Measurements from ENCODE around the gene LAMA2.

LAMA2 gene

GRCh38 chr6:129498950-129499842 is 616.3 kb downstream of the LAMA2 start:
- no peak overlapping the region for H3K9ac ChIP-seq (ENCODE audit: low read length in 2 of 2)
- no peaks in the 10 kb centered on the region for H3K27me3 ChIP-seq (ENCODE audit: control insufficient read depth in 1 of 2, insufficient read depth in 2 of 2, low read length in 2 of 2)
- H3K4me1 ChIP-seq (ENCODE audit: control insufficient read depth, insufficient read depth, low read length) = peaks cover 5% of the 10 kb centered on the region
- H3K9me3 ChIP-seq (ENCODE audit: control insufficient read depth in 2 of 2, low read length in 2 of 2) = no peaks in the 10 kb centered on the region
- H3K27ac ChIP-seq (ENCODE audit: low read length) = no peak overlapping the region
- peaks cover 0 to 3% of the 10 kb centered on the region in 2 donors for H3K36me3 ChIP-seq (ENCODE audit: control insufficient read depth in 2 of 2, insufficient read depth in 2 of 2, low read length in 2 of 2)
- no peak overlapping the region for H3K4me3 ChIP-seq (ENCODE audit: low read length in 2 of 2)

GRCh38 chr6:129499843-129500219 is 616.9 kb downstream of the LAMA2 start:
- peaks cover 5% of the 10 kb centered on the region for H3K4me1 ChIP-seq (ENCODE audit: control insufficient read depth, insufficient read depth, low read length)
- H3K27me3 ChIP-seq (ENCODE audit: control insufficient read depth in 1 of 2, insufficient read depth in 2 of 2, low read length in 2 of 2) = no peaks in the 10 kb centered on the region
- H3K36me3 ChIP-seq (ENCODE audit: control insufficient read depth in 2 of 2, insufficient read depth in 2 of 2, low read length in 2 of 2) = peaks cover 0 to 3% of the 10 kb centered on the region in 2 donors
- no peak overlapping the region for H3K4me3 ChIP-seq (ENCODE audit: low read length in 2 of 2)
- no peaks in the 10 kb centered on the region for H3K9me3 ChIP-seq (ENCODE audit: control insufficient read depth in 2 of 2, low read length in 2 of 2)
- no peak overlapping the region for H3K27ac ChIP-seq (ENCODE audit: low read length)
- H3K9ac ChIP-seq (ENCODE audit: low read length in 2 of 2) = no peak overlapping the region

- no peak overlapping the region for H3K4me3 ChIP-seq (ENCODE audit: low read length in 2 of 2)
- no peak overlapping the region for H3K27ac ChIP-seq (ENCODE audit: low read length)
- H3K9me3 ChIP-seq (ENCODE audit: control insufficient read depth in 2 of 2, low read length in 2 of 2) = no peaks in the 10 kb centered on the region
- no peak overlapping the region for H3K9ac ChIP-seq (ENCODE audit: low read length in 2 of 2)
- H3K4me1 ChIP-seq (ENCODE audit: control insufficient read depth, insufficient read depth, low read length) = peaks cover 5% of the 10 kb centered on the region
- no peaks in the 10 kb centered on the region for H3K27me3 ChIP-seq (ENCODE audit: control insufficient read depth in 1 of 2, insufficient read depth in 2 of 2, low read length in 2 of 2)
- H3K36me3 ChIP-seq (ENCODE audit: control insufficient read depth in 2 of 2, insufficient read depth in 2 of 2, low read length in 2 of 2) = peaks cover 0 to 3% of the 10 kb centered on the region in 2 donors
Measured at GRCh38 chr6:129500958-129501739, 618.2 kb downstream of the LAMA2 start.

GRCh38 chr6:129501740-129502660 is 619.1 kb downstream of the LAMA2 start:
- Histone ChIP-seq H3K9ac (ENCODE audit: low read length in 2 of 2) (no peak overlapping the region), H3K36me3 (ENCODE audit: control insufficient read depth in 2 of 2, insufficient read depth in 2 of 2, low read length in 2 of 2) (peaks cover 0 to 3% of the 10 kb centered on the region in 2 donors), H3K9me3 (ENCODE audit: control insufficient read depth in 2 of 2, low read length in 2 of 2) (no peaks in the 10 kb centered on the region), H3K4me1 (ENCODE audit: control insufficient read depth, insufficient read depth, low read length) (peaks cover 5% of the 10 kb centered on the region), H3K27ac (ENCODE audit: low read length) (no peak overlapping the region), H3K4me3 (ENCODE audit: low read length in 2 of 2) (no peak overlapping the region), H3K27me3 (ENCODE audit: control insufficient read depth in 1 of 2, insufficient read depth in 2 of 2, low read length in 2 of 2) (no peaks in the 10 kb centered on the region)

- H3K4me3 ChIP-seq (ENCODE audit: low read length in 2 of 2) = no peak overlapping the region
- peaks cover 0 to 3% of the 10 kb centered on the region in 2 donors for H3K36me3 ChIP-seq (ENCODE audit: control insufficient read depth in 2 of 2, insufficient read depth in 2 of 2, low read length in 2 of 2)
- H3K9ac ChIP-seq (ENCODE audit: low read length in 2 of 2) = no peak overlapping the region
- no peaks in the 10 kb centered on the region for H3K27me3 ChIP-seq (ENCODE audit: control insufficient read depth in 1 of 2, insufficient read depth in 2 of 2, low read length in 2 of 2)
- peaks cover 5% of the 10 kb centered on the region for H3K4me1 ChIP-seq (ENCODE audit: control insufficient read depth, insufficient read depth, low read length)
- no peak overlapping the region for H3K27ac ChIP-seq (ENCODE audit: low read length)
- H3K9me3 ChIP-seq (ENCODE audit: control insufficient read depth in 2 of 2, low read length in 2 of 2) = no peaks in the 10 kb centered on the region
Measured at GRCh38 chr6:129504456-129504855, 621.5 kb downstream of the LAMA2 start.

GRCh38 chr6:129507059-129507807 is 624.3 kb downstream of the LAMA2 start:
- no peak overlapping the region for H3K4me3 ChIP-seq (ENCODE audit: low read length in 2 of 2)
- peaks cover 0 to 3% of the 10 kb centered on the region in 2 donors for H3K36me3 ChIP-seq (ENCODE audit: control insufficient read depth in 2 of 2, insufficient read depth in 2 of 2, low read length in 2 of 2)
- no peaks in the 10 kb centered on the region for H3K27me3 ChIP-seq (ENCODE audit: control insufficient read depth in 1 of 2, insufficient read depth in 2 of 2, low read length in 2 of 2)
- H3K4me1 ChIP-seq (ENCODE audit: control insufficient read depth, insufficient read depth, low read length) = no peaks in the 10 kb centered on the region
- no peak overlapping the region for H3K27ac ChIP-seq (ENCODE audit: low read length)
- no peaks in the 10 kb centered on the region for H3K9me3 ChIP-seq (ENCODE audit: control insufficient read depth in 2 of 2, low read length in 2 of 2)
- H3K9ac ChIP-seq (ENCODE audit: low read length in 2 of 2) = no peak overlapping the region

- Histone ChIP-seq H3K4me1 (ENCODE audit: control insufficient read depth, insufficient read depth, low read length) (no peaks in the 10 kb centered on the region), H3K27me3 (ENCODE audit: control insufficient read depth in 1 of 2, insufficient read depth in 2 of 2, low read length in 2 of 2) (no peaks in the 10 kb centered on the region), H3K9me3 (ENCODE audit: control insufficient read depth in 2 of 2, low read length in 2 of 2) (no peaks in the 10 kb centered on the region), H3K36me3 (ENCODE audit: control insufficient read depth in 2 of 2, insufficient read depth in 2 of 2, low read length in 2 of 2) (peaks cover 0 to 3% of the 10 kb centered on the region in 2 donors), H3K9ac (ENCODE audit: low read length in 2 of 2) (no peak overlapping the region), H3K4me3 (ENCODE audit: low read length in 2 of 2) (no peak overlapping the region), H3K27ac (ENCODE audit: low read length) (no peak overlapping the region)
Measured at GRCh38 chr6:129507846-129508245, 624.9 kb downstream of the LAMA2 start.

GRCh38 chr6:129508477-129509145 is 625.7 kb downstream of the LAMA2 start:
- H3K9me3 ChIP-seq (ENCODE audit: control insufficient read depth in 2 of 2, low read length in 2 of 2) = no peaks in the 10 kb centered on the region
- no peaks in the 10 kb centered on the region for H3K27me3 ChIP-seq (ENCODE audit: control insufficient read depth in 1 of 2, insufficient read depth in 2 of 2, low read length in 2 of 2)
- no peaks in the 10 kb centered on the region for H3K4me1 ChIP-seq (ENCODE audit: control insufficient read depth, insufficient read depth, low read length)
- H3K4me3 ChIP-seq (ENCODE audit: low read length in 2 of 2) = no peak overlapping the region
- H3K36me3 ChIP-seq (ENCODE audit: control insufficient read depth in 2 of 2, insufficient read depth in 2 of 2, low read length in 2 of 2) = no peaks in the 10 kb centered on the region
- no peak overlapping the region for H3K27ac ChIP-seq (ENCODE audit: low read length)
- H3K9ac ChIP-seq (ENCODE audit: low read length in 2 of 2) = no peak overlapping the region

GRCh38 chr6:129510950-129511349 is 628.0 kb downstream of the LAMA2 start:
- no peaks in the 10 kb centered on the region for H3K9me3 ChIP-seq (ENCODE audit: control insufficient read depth in 2 of 2, low read length in 2 of 2)
- peaks cover 0 to 3% of the 10 kb centered on the region in 2 donors for H3K36me3 ChIP-seq (ENCODE audit: control insufficient read depth in 2 of 2, insufficient read depth in 2 of 2, low read length in 2 of 2)
- H3K27ac ChIP-seq (ENCODE audit: low read length) = no peak overlapping the region
- no peak overlapping the region for H3K9ac ChIP-seq (ENCODE audit: low read length in 2 of 2)
- no peaks in the 10 kb centered on the region for H3K27me3 ChIP-seq (ENCODE audit: control insufficient read depth in 1 of 2, insufficient read depth in 2 of 2, low read length in 2 of 2)
- H3K4me1 ChIP-seq (ENCODE audit: control insufficient read depth, insufficient read depth, low read length) = no peaks in the 10 kb centered on the region
- no peak overlapping the region for H3K4me3 ChIP-seq (ENCODE audit: low read length in 2 of 2)

Measured in stomach smooth muscle (tissue), 2 donors.